ENCODE data around the gene PTPRR.

- no peak for TF ChIP-seq SMC3 (IDR thresholded peaks at IDR 0.05)
- TF ChIP-seq ZFP36 (IDR thresholded peaks at IDR 0.05; ENCODE audit: borderline replicate concordance, partially characterized antibody), result no peak
- TF ChIP-seq RCOR1 (IDR thresholded peaks at IDR 0.05; ENCODE audit: low read depth, low read length), result no peak
- no peak for TF ChIP-seq RAD21 (conservative IDR thresholded peaks at IDR 0.05 in 1 of 2, IDR thresholded peaks at IDR 0.05 in 1 of 2)
- TF ChIP-seq, protein P1, sequence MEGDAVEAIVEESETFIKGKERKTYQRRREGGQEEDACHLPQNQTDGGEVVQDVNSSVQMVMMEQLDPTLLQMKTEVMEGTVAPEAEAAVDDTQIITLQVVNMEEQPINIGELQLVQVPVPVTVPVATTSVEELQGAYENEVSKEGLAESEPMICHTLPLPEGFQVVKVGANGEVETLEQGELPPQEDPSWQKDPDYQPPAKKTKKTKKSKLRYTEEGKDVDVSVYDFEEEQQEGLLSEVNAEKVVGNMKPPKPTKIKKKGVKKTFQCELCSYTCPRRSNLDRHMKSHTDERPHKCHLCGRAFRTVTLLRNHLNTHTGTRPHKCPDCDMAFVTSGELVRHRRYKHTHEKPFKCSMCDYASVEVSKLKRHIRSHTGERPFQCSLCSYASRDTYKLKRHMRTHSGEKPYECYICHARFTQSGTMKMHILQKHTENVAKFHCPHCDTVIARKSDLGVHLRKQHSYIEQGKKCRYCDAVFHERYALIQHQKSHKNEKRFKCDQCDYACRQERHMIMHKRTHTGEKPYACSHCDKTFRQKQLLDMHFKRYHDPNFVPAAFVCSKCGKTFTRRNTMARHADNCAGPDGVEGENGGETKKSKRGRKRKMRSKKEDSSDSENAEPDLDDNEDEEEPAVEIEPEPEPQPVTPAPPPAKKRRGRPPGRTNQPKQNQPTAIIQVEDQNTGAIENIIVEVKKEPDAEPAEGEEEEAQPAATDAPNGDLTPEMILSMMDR (IDR thresholded peaks at IDR 0.05), result no peak
- no peak for TF ChIP-seq PBX3 (IDR thresholded peaks at IDR 0.05)
- TF ChIP-seq BHLHE40 (IDR thresholded peaks at IDR 0.05; ENCODE audit: low read depth, low read length), result no peak
- TF ChIP-seq NPAS2 (CRISPR knock-in tag; IDR thresholded peaks at IDR 0.05; ENCODE audit: borderline replicate concordance), result no peak
- TF ChIP-seq POLR2A (IDR thresholded peaks at IDR 0.05; ENCODE audit: low read length), result no peak
- no peak for TF ChIP-seq NR3C1 (IDR thresholded peaks at IDR 0.05)
- TF ChIP-seq CEBPB (IDR thresholded peaks at IDR 0.05), result no peak
- no peak for TF ChIP-seq CHD2 (IDR thresholded peaks at IDR 0.05; ENCODE audit: low read length, partially characterized antibody)
- TF ChIP-seq SREBF2 (IDR thresholded peaks at IDR 0.05), result no peak
- no peak for TF ChIP-seq JUN (IDR thresholded peaks at IDR 0.05)
Measured at GRCh38 chr12:70721216-70721615, 199.3 kb downstream of the PTPRR start.
